Measurements from ENCODE around the gene MYNN. TPM values are rescaled to one million over a fixed set of nuclear protein-coding genes. Genes with fewer than 3 reads are reported as not detected.

MYNN gene
- total and polyA plus RNA-seq, 9 of the 15 experiments (the other 6 are each of a cell fraction or from before 2014, with no cell fraction given) = 10.4 to 35.7 (median 21.3) TPM

DNA sequence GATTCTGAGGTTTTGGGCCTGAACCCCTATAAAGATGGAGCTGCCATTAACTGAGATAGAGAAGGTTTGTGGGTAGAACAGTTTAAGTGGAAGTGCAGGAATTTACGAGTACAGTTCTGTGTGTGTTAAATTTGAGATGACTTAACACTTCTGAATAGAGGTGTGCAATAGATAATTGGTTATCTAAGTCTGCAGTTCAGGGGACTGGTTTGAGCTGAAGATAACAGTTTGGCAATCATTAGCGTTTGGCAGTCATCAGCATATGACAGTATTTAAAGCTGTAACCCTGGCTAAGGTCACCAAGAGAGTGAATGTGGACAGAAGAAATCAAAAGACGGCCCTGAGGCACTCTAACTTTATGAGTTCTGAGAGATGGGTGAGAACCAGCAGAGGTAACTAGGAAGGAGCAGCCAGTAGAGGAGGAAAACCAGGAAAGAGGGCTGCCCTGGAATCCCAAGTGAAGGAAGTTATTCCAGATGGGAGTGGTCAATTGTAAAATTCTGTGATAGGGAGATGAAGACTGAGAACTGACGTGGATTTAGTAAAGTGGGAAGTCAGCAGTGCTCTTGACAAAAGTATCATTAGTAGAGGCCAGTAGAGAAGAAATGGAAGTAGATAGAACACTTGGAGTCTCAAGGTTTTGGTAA lies 8.1 kb downstream of the MYNN start (continued):
- TF ChIP-seq NUFIP1 (IDR thresholded peaks at IDR 0.05; ENCODE audit: partially characterized antibody) (no peak), PML (IDR thresholded peaks at IDR 0.05; ENCODE audit: low read length) (peak; percentile 69; the same call in 1 of the 2 replicates), NR1H2 (CRISPR knock-in tag; IDR thresholded peaks at IDR 0.05) (no peak), CUX1 (CRISPR knock-in tag; IDR thresholded peaks at IDR 0.05) (0 out of 2 replicates have a peak, but pooled peaks have one; percentile 24), TAF15 (IDR thresholded peaks at IDR 0.05; ENCODE audit: low read depth, low read length) (no peak), TCF7 (IDR thresholded peaks at IDR 0.05; ENCODE audit: borderline replicate concordance) (no peak), CHD2 (IDR thresholded peaks at IDR 0.05; ENCODE audit: low read depth, low read length) (no peak), POLR2B (IDR thresholded peaks at IDR 0.05; ENCODE audit: low read depth, partially characterized antibody) (no peak), BRF2 (IDR thresholded peaks at IDR 0.05; ENCODE audit: borderline replicate concordance, insufficient read depth, insufficient read length) (no peak), SPI1 (IDR thresholded peaks at IDR 0.05; ENCODE audit: borderline replicate concordance, low read depth, low read length) (no peak), ZNF282 (CRISPR knock-in tag; IDR thresholded peaks at IDR 0.05) (no peak), NFRKB (IDR thresholded peaks at IDR 0.05; ENCODE audit: low read depth) (no peak), ZSCAN32 (CRISPR knock-in tag; IDR thresholded peaks at IDR 0.05) (no peak), PHF8 (IDR thresholded peaks at IDR 0.05; ENCODE audit: borderline replicate concordance, low read length) (no peak)
- TF ChIP-seq, protein P1, sequence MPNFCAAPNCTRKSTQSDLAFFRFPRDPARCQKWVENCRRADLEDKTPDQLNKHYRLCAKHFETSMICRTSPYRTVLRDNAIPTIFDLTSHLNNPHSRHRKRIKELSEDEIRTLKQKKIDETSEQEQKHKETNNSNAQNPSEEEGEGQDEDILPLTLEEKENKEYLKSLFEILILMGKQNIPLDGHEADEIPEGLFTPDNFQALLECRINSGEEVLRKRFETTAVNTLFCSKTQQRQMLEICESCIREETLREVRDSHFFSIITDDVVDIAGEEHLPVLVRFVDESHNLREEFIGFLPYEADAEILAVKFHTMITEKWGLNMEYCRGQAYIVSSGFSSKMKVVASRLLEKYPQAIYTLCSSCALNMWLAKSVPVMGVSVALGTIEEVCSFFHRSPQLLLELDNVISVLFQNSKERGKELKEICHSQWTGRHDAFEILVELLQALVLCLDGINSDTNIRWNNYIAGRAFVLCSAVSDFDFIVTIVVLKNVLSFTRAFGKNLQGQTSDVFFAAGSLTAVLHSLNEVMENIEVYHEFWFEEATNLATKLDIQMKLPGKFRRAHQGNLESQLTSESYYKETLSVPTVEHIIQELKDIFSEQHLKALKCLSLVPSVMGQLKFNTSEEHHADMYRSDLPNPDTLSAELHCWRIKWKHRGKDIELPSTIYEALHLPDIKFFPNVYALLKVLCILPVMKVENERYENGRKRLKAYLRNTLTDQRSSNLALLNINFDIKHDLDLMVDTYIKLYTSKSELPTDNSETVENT (CRISPR knock-in tag; IDR thresholded peaks at IDR 0.05) = no peak
- TF ChIP-seq, protein P2, sequence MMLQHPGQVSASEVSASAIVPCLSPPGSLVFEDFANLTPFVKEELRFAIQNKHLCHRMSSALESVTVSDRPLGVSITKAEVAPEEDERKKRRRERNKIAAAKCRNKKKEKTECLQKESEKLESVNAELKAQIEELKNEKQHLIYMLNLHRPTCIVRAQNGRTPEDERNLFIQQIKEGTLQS (IDR thresholded peaks at IDR 0.05) = peak; percentile 44; the same call in 1 of the 2 replicates
- TF ChIP-seq, protein P2 (CRISPR knock-in tag; conservative IDR thresholded peaks at IDR 0.05) = no peak
- TF ChIP-seq, protein P3, sequence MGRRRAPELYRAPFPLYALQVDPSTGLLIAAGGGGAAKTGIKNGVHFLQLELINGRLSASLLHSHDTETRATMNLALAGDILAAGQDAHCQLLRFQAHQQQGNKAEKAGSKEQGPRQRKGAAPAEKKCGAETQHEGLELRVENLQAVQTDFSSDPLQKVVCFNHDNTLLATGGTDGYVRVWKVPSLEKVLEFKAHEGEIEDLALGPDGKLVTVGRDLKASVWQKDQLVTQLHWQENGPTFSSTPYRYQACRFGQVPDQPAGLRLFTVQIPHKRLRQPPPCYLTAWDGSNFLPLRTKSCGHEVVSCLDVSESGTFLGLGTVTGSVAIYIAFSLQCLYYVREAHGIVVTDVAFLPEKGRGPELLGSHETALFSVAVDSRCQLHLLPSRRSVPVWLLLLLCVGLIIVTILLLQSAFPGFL (CRISPR knock-in tag; IDR thresholded peaks at IDR 0.05) = no peak

All from K562 (cell line).